CD4-positive, alpha-beta memory T cell (primary cell): ENCODE data around the gene FANCI. TPM values are rescaled to one million over a fixed set of nuclear protein-coding genes. Genes with fewer than 3 reads are reported as not detected.

Experiments used
- CTCF ChIA-PET: fragments of 350-600 bp; sonication (Branson Sonifier 250); formaldehyde crosslinking; loops from one replicate; lab custom pipeline; 2021; ENCODE audit warnings: inconsistent platforms; ENCODE audit not compliant: partially characterized antibody; lab: Charles Lee
- POLR2A ChIA-PET: fragments of 350-600 bp; sonication (Branson Sonifier 250); formaldehyde crosslinking; loops from one replicate; lab custom pipeline; 2021; ENCODE audit not compliant: partially characterized antibody; lab: Charles Lee
- DNase-seq, 5 donors: peaks; one replicate each; pipeline versions ENCODE4 v3.0.0 to v3.0.0-alpha.2; 2020 to 2022; ENCODE audit warnings: mixed read lengths in 1 of 5
- H3K27ac ChIP-seq: one replicate; pipeline ENCODE4 v1.7.0; 2013; ENCODE audit warnings: low read depth, low read length
- H3K27me3 ChIP-seq: 2 replicates; pipeline ENCODE4 v1.7.0; 2013; ENCODE audit warnings: mild to moderate bottlenecking, low read length, moderate library complexity; ENCODE audit not compliant: insufficient read depth
- H3K36me3 ChIP-seq: 2 replicates; pipeline ENCODE4 v1.7.0; 2013; ENCODE audit warnings: mild to moderate bottlenecking, low read length, moderate library complexity; ENCODE audit not compliant: insufficient read depth
- H3K4me1 ChIP-seq: 2 replicates; pipeline ENCODE4 v1.7.0; 2013; ENCODE audit warnings: mild to moderate bottlenecking, low read length, moderate library complexity; ENCODE audit not compliant: insufficient read depth
- H3K4me3 ChIP-seq, 2 donors: one replicate each; pipeline ENCODE4 v1.7.0; 2013; ENCODE audit warnings: low read length in 2 of 2, mild to moderate bottlenecking in 1 of 2
- H3K9me3 ChIP-seq, 2 donors: one replicate each; pipeline ENCODE4 v1.7.0; 2013; ENCODE audit warnings: low read length in 2 of 2, control low read depth in 1 of 2; ENCODE audit not compliant: control insufficient read depth in 1 of 2
- H3K27ac Mint-ChIP-seq, 7 donors: one replicate each; pipeline ENCODE4 v1.8.0; 2020 to 2021; ENCODE audit warnings: mixed read lengths in 7 of 7, mild to moderate bottlenecking in 6 of 7, inconsistent platforms in 3 of 7, moderate library complexity in 3 of 7
- H3K27me3 Mint-ChIP-seq, 2 donors: one replicate each; pipeline ENCODE4 v1.8.0; 2020 to 2021; ENCODE audit warnings: mixed read lengths in 2 of 2
- H3K36me3 Mint-ChIP-seq, 2 donors: one replicate each; pipeline ENCODE4 v1.8.0; 2020 to 2021; ENCODE audit warnings: mixed read lengths in 2 of 2, inconsistent platforms in 1 of 2, mild to moderate bottlenecking in 1 of 2
- H3K4me1 Mint-ChIP-seq, 4 donors: one replicate each; pipeline ENCODE4 v1.8.0; 2020 to 2021; ENCODE audit warnings: mixed read lengths in 4 of 4, mild to moderate bottlenecking in 1 of 4
- H3K4me3 Mint-ChIP-seq, 8 donors: one replicate each; pipeline ENCODE4 v1.8.0; 2020 to 2021; ENCODE audit warnings: mixed read lengths in 8 of 8, mild to moderate bottlenecking in 7 of 8, moderate library complexity in 6 of 8, inconsistent platforms in 3 of 8
- H3K9me3 Mint-ChIP-seq, 8 donors: one replicate each; pipeline ENCODE4 v1.8.0; 2020 to 2021; ENCODE audit warnings: mixed read lengths in 8 of 8, mild to moderate bottlenecking in 5 of 8, inconsistent platforms in 3 of 8, moderate library complexity in 1 of 8
- intact Hi-C: fragments of 100-400 bp; cut with micrococcal nuclease; formaldehyde crosslinking; loops from one replicate; pipeline ENCODE4 v1.15.1; 2023
- polyA plus RNA-seq, 2 donors: library from polyadenylated mRNA; unstranded; fragments of 300-500 nt; fragmentation: Illumina TruSeq; gene quantifications; one replicate each; pipeline ENCODE4 v1.2.3, GENCODE V29; 2021
- total RNA-seq, 2 experiments: library from RNA; stranded (reverse); gene quantifications; one replicate each; pipeline ENCODE4 v1.2.3, GENCODE V29; 2021

Gene FANCI
- total and polyA plus RNA-seq, 4 experiments from 2014 or later: 3.9 to 19.0 (median 8.5) TPM

DNA sequence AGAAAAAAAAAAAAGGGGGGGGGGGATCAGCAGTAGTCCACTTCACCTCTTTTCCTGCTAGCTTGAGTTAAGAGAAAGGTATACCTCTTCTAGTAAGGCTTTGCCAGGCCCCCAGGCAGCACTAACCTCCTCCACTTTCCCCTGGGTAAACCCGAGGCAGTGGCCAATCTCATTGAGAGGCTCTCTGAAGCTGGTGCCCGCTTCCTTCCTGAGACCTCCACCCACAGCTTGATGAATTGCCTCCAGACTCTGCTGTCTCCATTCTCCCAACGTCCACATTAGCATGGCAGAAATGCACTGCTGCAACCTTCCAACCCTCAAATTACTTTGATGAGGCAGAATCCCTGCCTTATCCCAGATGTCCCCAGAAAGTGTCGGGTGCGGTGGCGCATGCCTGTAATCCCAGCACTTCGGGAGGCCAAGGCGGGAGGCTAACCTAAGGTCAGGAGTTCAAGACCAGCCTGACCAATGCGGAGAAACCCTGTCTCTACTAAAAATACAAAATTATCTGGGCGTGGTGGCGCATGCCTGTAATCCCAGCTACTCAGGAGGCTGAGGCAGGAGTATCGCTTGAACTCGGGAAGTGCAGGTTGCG is 37.7 kb upstream of the FANCI start:
- H3K4me3 Mint-ChIP-seq: no peak overlapping the region
- H3K27ac Mint-ChIP-seq: peak overlapping the region in 1 of 7 donors; percentile 63
- H3K9me3 Mint-ChIP-seq: peaks cover 0 to 3% (median 0%) of the 10 kb centered on the region in 8 donors
- no peak for DNase-seq
- ChIA-PET CTCF (interaction anchor here (0.6 to 3.4 kb wide), 58 partner anchors 9 to 412 kb away, joined by 3 to 37 read pairs (median 4); partner anchors contain the start of gene FANCI), POLR2A (interaction anchor here (1.0 kb wide), 1 partner anchor 9 kb away, joined by 3 read pairs; no protein-coding TSS in a partner anchor)
- Histone ChIP-seq H3K4me3 (no peak overlapping the region), H3K36me3 (no peaks in the 10 kb centered on the region), H3K4me1 (peaks cover 25% of the 10 kb centered on the region), H3K27ac (no peak overlapping the region), H3K27me3 (no peaks in the 10 kb centered on the region), H3K9me3 (no peaks in the 10 kb centered on the region)
- peaks cover 3 to 9% of the 10 kb centered on the region in 2 donors for H3K36me3 Mint-ChIP-seq
- intact Hi-C loops: loop anchor here (10.0 kb wide), 1 partner anchor 129 kb away; the partner anchor contains the start of gene POLG
- peaks cover 23 to 39% (median 26%) of the 10 kb centered on the region in 4 donors for H3K4me1 Mint-ChIP-seq
- H3K27me3 Mint-ChIP-seq: peaks cover 0 to 2% of the 10 kb centered on the region in 2 donors

DNA sequence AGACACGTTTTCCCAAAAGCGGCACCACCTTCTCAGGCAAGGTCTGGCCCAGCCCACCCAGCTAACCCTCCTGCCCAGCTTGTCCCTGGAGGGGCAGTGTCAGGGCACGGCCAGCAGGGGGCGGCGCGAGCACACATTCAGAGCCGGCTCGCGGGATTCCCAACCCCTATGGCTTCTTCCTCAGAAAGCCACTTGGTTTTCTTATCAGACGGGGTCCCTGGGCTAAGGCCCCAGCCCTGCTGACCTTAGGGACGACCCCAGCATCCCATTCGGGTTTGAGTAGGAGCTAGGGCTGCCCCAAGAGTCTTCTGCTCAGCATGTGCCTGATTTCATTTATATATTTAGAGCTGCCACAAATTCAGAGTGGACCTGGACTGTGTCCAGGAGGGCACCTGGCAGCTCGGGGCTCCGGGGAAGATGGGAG is 36.9 kb upstream of the FANCI start:
- H3K36me3 Mint-ChIP-seq: peaks cover 0 to 3% of the 10 kb centered on the region in 2 donors
- Histone ChIP-seq H3K4me3 (no peak overlapping the region), H3K27me3 (no peaks in the 10 kb centered on the region), H3K4me1 (peaks cover 25% of the 10 kb centered on the region), H3K9me3 (no peaks in the 10 kb centered on the region), H3K36me3 (no peaks in the 10 kb centered on the region), H3K27ac (no peak overlapping the region)
- H3K27ac Mint-ChIP-seq: peak overlapping the region in 2 of 7 donors; percentile 6 to 77
- H3K27me3 Mint-ChIP-seq: peaks cover 0 to 2% of the 10 kb centered on the region in 2 donors
- POLR2A ChIA-PET: interaction anchor here (1.0 kb wide), 1 partner anchor 10 kb away, joined by 3 read pairs; no protein-coding TSS in a partner anchor
- CTCF ChIA-PET: interaction anchor here (0.6 to 3.4 kb wide), 59 partner anchors 8 to 412 kb away, joined by 3 to 37 read pairs (median 4); partner anchors contain the start of gene FANCI
- peaks cover 23 to 39% (median 26%) of the 10 kb centered on the region in 4 donors for H3K4me1 Mint-ChIP-seq
- intact Hi-C loops: loop anchor here (1.0 to 10.0 kb wide), 3 partner anchors 36 to 223 kb away; partner anchors contain the start of genes FANCI and POLG
- DNase-seq: peak; percentile 55 to 69 (median 57)
- H3K4me3 Mint-ChIP-seq: peak overlapping the region in 2 of 8 donors; percentile 15 to 59
- peaks cover 0 to 3% (median 0%) of the 10 kb centered on the region in 8 donors for H3K9me3 Mint-ChIP-seq

DNA sequence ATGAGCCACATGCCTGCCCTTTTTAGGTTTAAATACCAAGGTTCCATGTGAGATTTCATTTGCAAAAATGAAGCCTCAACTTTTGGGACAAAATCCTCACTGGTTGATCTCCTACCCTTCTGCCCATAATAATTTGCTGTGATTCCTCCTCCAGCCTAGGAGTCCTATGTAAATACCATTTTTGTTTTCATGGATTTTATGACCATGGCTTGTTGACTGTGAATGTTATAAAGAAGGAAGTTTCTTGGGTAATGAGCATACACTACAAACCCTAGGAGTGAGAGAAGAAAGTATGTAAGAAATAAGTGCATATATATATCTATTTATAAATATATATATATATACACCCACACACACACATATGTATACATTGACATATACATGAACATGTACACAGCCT is 35.5 kb upstream of the FANCI start:
- Mint-ChIP-seq H3K4me3 (no peak overlapping the region), H3K27ac (no peak overlapping the region), H3K36me3 (peaks cover 0 to 3% of the 10 kb centered on the region in 2 donors), H3K9me3 (peaks cover 0 to 3% (median 0%) of the 10 kb centered on the region in 8 donors), H3K27me3 (peaks cover 0 to 2% of the 10 kb centered on the region in 2 donors), H3K4me1 (peaks cover 21 to 38% (median 25%) of the 10 kb centered on the region in 4 donors)
- DNase-seq: no peak
- intact Hi-C loops: loop anchor here (10.0 kb wide), 1 partner anchor 127 kb away; the partner anchor contains the start of gene POLG
- H3K9me3 ChIP-seq: no peaks in the 10 kb centered on the region
- H3K4me1 ChIP-seq: peaks cover 24% of the 10 kb centered on the region
- no peak overlapping the region for H3K27ac ChIP-seq
- no peaks in the 10 kb centered on the region for H3K27me3 ChIP-seq
- H3K36me3 ChIP-seq: no peaks in the 10 kb centered on the region
- no peak overlapping the region for H3K4me3 ChIP-seq
- ChIA-PET POLR2A (no interaction called here), CTCF (interaction anchor here (1.9 to 3.4 kb wide), 4 partner anchors 29 to 226 kb away, joined by 11 to 28 read pairs (median 18); partner anchors contain the start of gene FANCI)

DNA sequence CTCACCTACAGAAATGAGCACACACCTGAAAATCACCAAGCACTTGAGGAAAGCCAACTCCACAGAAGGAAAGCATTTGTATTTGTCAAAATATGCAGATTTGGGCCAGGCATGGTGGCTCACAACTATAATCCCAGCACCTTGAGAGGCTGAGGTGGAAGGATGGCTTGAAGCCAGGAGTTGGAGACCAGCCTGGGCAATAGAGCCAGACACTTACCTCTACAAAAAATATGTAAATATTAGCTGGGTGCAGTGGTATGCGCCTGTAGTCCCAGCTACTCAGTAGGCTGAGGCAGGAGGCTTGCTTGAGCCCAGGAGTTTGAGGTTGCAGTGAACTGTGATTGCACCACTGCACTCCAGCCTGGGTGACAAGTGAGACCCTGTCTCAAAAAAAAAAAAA is 34.7 kb upstream of the FANCI start:
- H3K36me3 Mint-ChIP-seq: no peaks in the 10 kb centered on the region
- peaks cover 0 to 3% (median 0%) of the 10 kb centered on the region in 8 donors for H3K9me3 Mint-ChIP-seq
- H3K27ac Mint-ChIP-seq: no peak overlapping the region
- no peak overlapping the region for H3K4me3 Mint-ChIP-seq
- intact Hi-C loops: loop anchor here (10.0 kb wide), 1 partner anchor 126 kb away; the partner anchor contains the start of gene POLG
- ChIA-PET POLR2A (no interaction called here), CTCF (interaction anchor here (0.7 to 1.8 kb wide), 2 partner anchors 31 to 738 kb away, joined by 3 to 6 read pairs; no protein-coding TSS in a partner anchor)
- no peak overlapping the region for H3K27ac ChIP-seq
- H3K27me3 Mint-ChIP-seq: peaks cover 0 to 2% of the 10 kb centered on the region in 2 donors
- peaks cover 13 to 30% (median 17%) of the 10 kb centered on the region in 4 donors for H3K4me1 Mint-ChIP-seq
- H3K27me3 ChIP-seq: no peaks in the 10 kb centered on the region
- no peak overlapping the region for H3K4me3 ChIP-seq
- H3K36me3 ChIP-seq: no peaks in the 10 kb centered on the region
- peaks cover 16% of the 10 kb centered on the region for H3K4me1 ChIP-seq
- H3K9me3 ChIP-seq: no peaks in the 10 kb centered on the region
- DNase-seq: no peak

DNA sequence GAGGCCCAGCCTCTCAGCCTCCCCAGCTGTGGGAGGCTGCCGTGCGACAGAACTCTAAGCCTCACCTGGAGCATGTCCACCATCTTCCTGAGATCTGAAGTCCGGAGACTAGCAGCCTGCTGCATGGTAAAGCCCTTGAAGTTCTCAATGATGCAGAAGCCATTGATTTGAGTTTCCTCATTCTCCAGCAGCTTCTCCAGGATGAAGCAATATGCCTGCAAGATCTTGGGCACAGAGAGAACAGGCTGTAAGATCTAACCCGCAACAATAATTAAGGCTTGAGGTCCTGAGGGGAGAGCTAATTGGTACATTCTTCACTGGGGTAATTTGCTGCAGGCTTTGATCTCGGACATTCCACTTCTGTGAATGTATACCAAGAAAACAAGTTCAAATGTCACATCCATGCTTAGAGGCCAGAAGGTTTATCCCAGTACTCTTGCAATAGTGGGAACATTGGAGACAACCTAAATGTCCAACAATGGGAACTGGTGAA is 32.1 kb upstream of the FANCI start:
- Histone ChIP-seq H3K27ac (no peak overlapping the region), H3K4me3 (no peak overlapping the region), H3K36me3 (no peaks in the 10 kb centered on the region), H3K27me3 (no peaks in the 10 kb centered on the region), H3K4me1 (peaks cover 4% of the 10 kb centered on the region), H3K9me3 (no peaks in the 10 kb centered on the region)
- peaks cover 3 to 10% (median 4%) of the 10 kb centered on the region in 4 donors for H3K4me1 Mint-ChIP-seq
- intact Hi-C loops: no loop called here
- H3K4me3 Mint-ChIP-seq: no peak overlapping the region
- CTCF ChIA-PET: no interaction called here
- peaks cover 0 to 2% of the 10 kb centered on the region in 2 donors for H3K27me3 Mint-ChIP-seq
- no peaks in the 10 kb centered on the region for H3K36me3 Mint-ChIP-seq
- no peak for DNase-seq
- POLR2A ChIA-PET: no interaction called here
- H3K27ac Mint-ChIP-seq: no peak overlapping the region
- no peaks in the 10 kb centered on the region for H3K9me3 Mint-ChIP-seq

DNA sequence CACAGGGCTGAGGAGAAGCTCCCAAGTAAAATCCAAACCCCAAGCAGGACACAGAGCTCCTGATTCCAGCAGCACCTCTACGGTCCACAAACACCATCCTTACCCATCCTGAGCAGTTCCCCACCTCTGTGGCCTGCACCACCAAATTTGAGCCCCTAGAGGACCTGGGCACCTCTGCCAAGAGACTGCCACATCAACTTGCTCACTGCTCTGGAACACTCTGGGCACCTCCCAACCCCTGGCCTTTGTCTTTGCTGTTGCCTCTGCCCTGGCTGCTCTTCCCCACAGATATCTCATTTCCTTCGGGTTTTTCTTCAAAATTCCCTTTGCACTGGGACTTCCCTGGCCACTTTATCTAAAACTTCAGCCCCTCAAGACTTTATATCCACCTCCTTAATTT is 28.2 kb upstream of the FANCI start:
- CTCF ChIA-PET: interaction anchor here (1.8 kb wide), 1 partner anchor 10 kb away, joined by 11 read pairs; no protein-coding TSS in a partner anchor
- no peaks in the 10 kb centered on the region for H3K36me3 Mint-ChIP-seq
- Histone ChIP-seq H3K4me3 (no peak overlapping the region), H3K27ac (no peak overlapping the region), H3K27me3 (no peaks in the 10 kb centered on the region), H3K36me3 (no peaks in the 10 kb centered on the region), H3K4me1 (no peaks in the 10 kb centered on the region), H3K9me3 (no peaks in the 10 kb centered on the region)
- intact Hi-C loops: no loop called here
- POLR2A ChIA-PET: no interaction called here
- DNase-seq: no peak
- no peak overlapping the region for H3K27ac Mint-ChIP-seq
- H3K4me1 Mint-ChIP-seq: no peaks in the 10 kb centered on the region
- H3K4me3 Mint-ChIP-seq: no peak overlapping the region
- H3K27me3 Mint-ChIP-seq: no peaks in the 10 kb centered on the region
- no peaks in the 10 kb centered on the region for H3K9me3 Mint-ChIP-seq

DNA sequence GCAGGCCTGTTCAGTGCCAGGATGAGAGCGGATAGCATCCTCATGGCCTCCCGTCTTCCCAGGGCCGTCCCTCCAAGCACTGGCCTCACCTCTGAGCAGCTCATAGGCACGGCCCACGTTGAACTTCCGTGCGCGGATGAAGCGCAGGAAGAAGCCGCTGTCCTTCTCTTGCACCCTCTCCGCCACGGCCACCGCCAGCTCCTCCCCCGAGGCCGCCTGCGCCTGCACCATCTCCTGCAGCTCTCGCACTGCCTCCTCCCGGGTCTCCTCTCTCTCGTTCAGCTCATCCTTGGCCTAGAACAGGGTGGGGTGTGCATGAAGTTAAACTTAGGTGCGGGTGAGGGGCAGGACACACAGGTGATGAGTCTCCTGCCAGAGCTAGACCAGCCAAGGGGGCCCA is 26.7 kb upstream of the FANCI start:
- Mint-ChIP-seq H3K4me3 (no peak overlapping the region), H3K4me1 (no peaks in the 10 kb centered on the region), H3K27me3 (no peaks in the 10 kb centered on the region), H3K9me3 (no peaks in the 10 kb centered on the region), H3K27ac (no peak overlapping the region), H3K36me3 (no peaks in the 10 kb centered on the region)
- Histone ChIP-seq H3K4me3 (no peak overlapping the region), H3K36me3 (no peaks in the 10 kb centered on the region), H3K9me3 (no peaks in the 10 kb centered on the region), H3K27me3 (no peaks in the 10 kb centered on the region), H3K4me1 (no peaks in the 10 kb centered on the region), H3K27ac (no peak overlapping the region)
- ChIA-PET CTCF (interaction anchor here (2.8 kb wide), 1 partner anchor 11 kb away, joined by 18 read pairs; no protein-coding TSS in a partner anchor), POLR2A (no interaction called here)
- intact Hi-C loops: no loop called here
- DNase-seq: no peak
